ENCODE data around the gene SSTR3.
"Not testable (repeated sequence)": the region's sequence is repeated elsewhere in the genome, so short reads cannot be mapped to it uniquely, and the experiment has no call there.

Gene SSTR3

GRCh38 chr22:37209140-37209845 is 3.0 kb downstream of the SSTR3 start:
- DNase-seq = no peak

- DNase-seq = no peak
Observed at GRCh38 chr22:37208401-37209139, 3.7 kb downstream of the SSTR3 start.

- no peak for DNase-seq
Observed at GRCh38 chr22:37207981-37208380, 4.3 kb downstream of the SSTR3 start.

GRCh38 chr22:37206841-37207821 is 5.1 kb downstream of the SSTR3 start:
- DNase-seq = no peak

GRCh38 chr22:37206118-37206840 is 6.0 kb downstream of the SSTR3 start:
- DNase-seq = no peak

GRCh38 chr22:37205046-37205445 is 7.2 kb downstream of the SSTR3 start:
- DNase-seq = no peak

GRCh38 chr22:37204045-37204655 is 8.1 kb downstream of the SSTR3 start:
- no peak for DNase-seq

- DNase-seq = no peak
Observed at GRCh38 chr22:37203354-37204044, 8.8 kb downstream of the SSTR3 start.

GRCh38 chr22:37202716-37203115 is 9.6 kb downstream of the SSTR3 start:
- DNase-seq = no peak

- no peak for DNase-seq
Observed at GRCh38 chr22:37202001-37202555, 10.2 kb downstream of the SSTR3 start.

GRCh38 chr22:37201443-37201820 is 10.8 kb downstream of the SSTR3 start:
- DNase-seq = not testable (repeated sequence)

GRCh38 chr22:37199760-37200108 is 12.5 kb downstream of the SSTR3 start:
- DNase-seq = no peak

- peak; percentile 67 for DNase-seq
Observed at GRCh38 chr22:37199103-37199759, 13.0 kb downstream of the SSTR3 start.

- DNase-seq = no peak
Observed at GRCh38 chr22:37198258-37199102, 13.8 kb downstream of the SSTR3 start.

- no peak for DNase-seq
Observed at GRCh38 chr22:37197451-37198257, 14.6 kb downstream of the SSTR3 start.

- no peak for DNase-seq
Observed at GRCh38 chr22:37196539-37197450, 15.5 kb downstream of the SSTR3 start.

- DNase-seq = no peak
Observed at GRCh38 chr22:37195921-37196320, 16.4 kb downstream of the SSTR3 start.

- no peak for DNase-seq
Observed at GRCh38 chr22:37194750-37195149, 17.5 kb downstream of the SSTR3 start.
